Liver (tissue), 9 donors: ENCODE data around the gene PIK3R5. TPM values are rescaled to one million over a fixed set of nuclear protein-coding genes. Genes with fewer than 3 reads are reported as not detected.

Source experiments
- DNase-seq: peaks from one replicate; pipeline ENCODE4 v3.0.0-alpha.2; 2017; ENCODE audit warnings: low spot score
- H3K27ac ChIP-seq, 2 donors: one replicate each; pipeline ENCODE4 v1.7.0; 2013; ENCODE audit warnings: inconsistent platforms in 2 of 2, low read length in 2 of 2, control low read depth in 1 of 2, low read depth in 1 of 2, mild to moderate bottlenecking in 1 of 2
- H3K27me3 ChIP-seq, 4 donors: one replicate each; pipeline versions ENCODE4 v1.6.1 to v1.7.0; 2013; ENCODE audit warnings: low read length in 3 of 4, inconsistent platforms in 1 of 4, mild to moderate bottlenecking in 1 of 4, moderate library complexity in 1 of 4; ENCODE audit not compliant: control insufficient read depth in 4 of 4, insufficient read depth in 4 of 4
- H3K36me3 ChIP-seq, 4 donors: one replicate each; pipeline versions ENCODE4 v1.6.1 to v1.7.0; 2013; ENCODE audit warnings: low read length in 3 of 4, mild to moderate bottlenecking in 3 of 4, low read depth in 1 of 4, moderate library complexity in 1 of 4; ENCODE audit not compliant: control insufficient read depth in 4 of 4, insufficient read depth in 3 of 4
- H3K4me1 ChIP-seq, 4 donors: one replicate each; pipeline versions ENCODE4 v1.6.1 to v1.7.0; 2013; ENCODE audit warnings: low read length in 3 of 4, mild to moderate bottlenecking in 3 of 4, moderate library complexity in 1 of 4; ENCODE audit not compliant: control insufficient read depth in 4 of 4, insufficient read depth in 4 of 4
- H3K4me3 ChIP-seq, 3 donors: one replicate each; pipeline versions ENCODE4 v1.6.1 to v1.7.0; 2013; ENCODE audit warnings: low read length in 3 of 3, control low read depth in 1 of 3, low read depth in 1 of 3, mild to moderate bottlenecking in 1 of 3
- H3K9ac ChIP-seq, 2 donors: one replicate each; pipeline ENCODE4 v1.7.0; 2013; ENCODE audit warnings: low read length in 2 of 2, mild to moderate bottlenecking in 2 of 2, moderate library complexity in 2 of 2, control low read depth in 1 of 2, low read depth in 1 of 2
- H3K9me3 ChIP-seq, 4 donors: one replicate each; pipeline versions ENCODE4 v1.6.1 to v1.7.0; 2013; ENCODE audit warnings: low read length in 3 of 4; ENCODE audit not compliant: control insufficient read depth in 4 of 4
- EGR1 ChIP-seq, 2 donors: IDR thresholded peaks; 2 replicates each; pipeline ENCODE4 v1.6.1; 2016 to 2018; ENCODE audit warnings: antibody characterized with exemption in 2 of 2, low read depth in 2 of 2
- FOXA1 ChIP-seq: IDR thresholded peaks from 2 replicates; pipeline ENCODE4 v1.6.1; 2016; ENCODE audit warnings: antibody characterized with exemption
- FOXA2 ChIP-seq: IDR thresholded peaks from 2 replicates; pipeline ENCODE4 v1.6.1; 2016; ENCODE audit warnings: antibody characterized with exemption
- GABPA ChIP-seq, 2 donors: IDR thresholded peaks in 1 of 2; conservative IDR thresholded peaks in 1 of 2; 2 replicates each; pipeline ENCODE4 v1.6.1; 2016; ENCODE audit warnings: antibody characterized with exemption in 2 of 2, mild to moderate bottlenecking in 1 of 2, moderate library complexity in 1 of 2
- HNF4A ChIP-seq, 2 donors: conservative IDR thresholded peaks; 2 replicates each; pipeline ENCODE4 v1.6.1; 2016; ENCODE audit warnings: antibody characterized with exemption in 2 of 2, mild to moderate bottlenecking in 2 of 2
- HNF4G ChIP-seq: IDR thresholded peaks from 2 replicates; pipeline ENCODE4 v1.6.1; 2016; ENCODE audit warnings: antibody characterized with exemption
- JUND ChIP-seq, 2 donors: IDR thresholded peaks; 2 replicates each; pipeline ENCODE4 v1.6.1; 2016; ENCODE audit warnings: antibody characterized with exemption in 2 of 2
- NR2F2 ChIP-seq: IDR thresholded peaks from 2 replicates; pipeline ENCODE4 v1.6.1; 2016; ENCODE audit warnings: antibody characterized with exemption
- RAD21 ChIP-seq, 2 donors: IDR thresholded peaks; 2 replicates each; pipeline ENCODE4 v1.6.1; 2016; ENCODE audit warnings: antibody characterized with exemption in 2 of 2, mild to moderate bottlenecking in 2 of 2
- RXRA ChIP-seq, 2 donors: IDR thresholded peaks; 2 replicates each; pipeline ENCODE4 v1.6.1; 2017 to 2018; ENCODE audit warnings: antibody characterized with exemption in 2 of 2, mild to moderate bottlenecking in 1 of 2
- SP1 ChIP-seq: IDR thresholded peaks from 2 replicates; pipeline ENCODE4 v1.6.1; 2018; ENCODE audit warnings: antibody characterized with exemption, mild to moderate bottlenecking
- TAF1 ChIP-seq: conservative IDR thresholded peaks from 2 replicates; pipeline ENCODE4 v1.6.1; 2016; ENCODE audit warnings: antibody characterized with exemption, mild to moderate bottlenecking
- YY1 ChIP-seq: IDR thresholded peaks from 2 replicates; pipeline ENCODE4 v1.6.1; 2016; ENCODE audit warnings: antibody characterized with exemption, mild to moderate bottlenecking
- whole genome bisulfite sequencing: extraction: QIAGEN DNeasy Blood & Tissue Kit; methylation state at CpG from one replicate; pipeline ENCODE4 v1.1.7; 2013; 5-methylcytosine and 5-hydroxymethylcytosine counted together
- polyA plus RNA-seq, 2 donors: library from polyadenylated mRNA; stranded (reverse) in 1 of 2; unstranded in 1 of 2; fragments of 200-250 nt in 1 of 2; fragments of >200 nt in 1 of 2; fragmentation: Nextera tagmentation in 1 of 2; extraction: Ambion mirVana in 1 of 2; gene quantifications; one replicate each; pipeline versions ENCODE4 v1.2.1 to v1.2.3, GENCODE V29; 2013 to 2015
- total RNA-seq, 2 donors: library from RNA; depleted of rRNA; stranded (reverse); fragments of >200 nt; gene quantifications; one replicate each; pipeline ENCODE4 v1.2.3, GENCODE V29; 2014
- TF ChIP-seq, protein P1 (sequence below): IDR thresholded peaks from 2 replicates; pipeline ENCODE4 v1.6.1; 2016; ENCODE audit warnings: antibody characterized with exemption
- TF ChIP-seq, protein P2 (sequence below): IDR thresholded peaks from 2 replicates; pipeline ENCODE4 v1.6.1; 2016; ENCODE audit warnings: antibody characterized with exemption
- TF ChIP-seq, protein P3 (sequence below): fragments of 150-350 bp; IDR thresholded peaks from 2 replicates; pipeline ENCODE4 v1.5.1; 2017; ENCODE audit warnings: improper control_type of control experiment, low read depth, low read length; ENCODE audit not compliant: missing input control
- TF ChIP-seq, protein P4 (sequence below): IDR thresholded peaks from 2 replicates; pipeline ENCODE4 v1.6.1; 2016; ENCODE audit warnings: antibody characterized with exemption
- TF ChIP-seq, protein P5 (sequence below): IDR thresholded peaks from 2 replicates; pipeline ENCODE4 v1.6.1; 2016; ENCODE audit warnings: antibody characterized with exemption, mild to moderate bottlenecking
- donor health status: healthy.
- donor health status: healthy.
- donor health status: healthy.
- donor health status: healthy.
- donor health status: healthy.

The PIK3R5 gene
- total and polyA plus RNA-seq, 4 donors: 0.93 to 7.8 (median 2.6) TPM

DNA sequence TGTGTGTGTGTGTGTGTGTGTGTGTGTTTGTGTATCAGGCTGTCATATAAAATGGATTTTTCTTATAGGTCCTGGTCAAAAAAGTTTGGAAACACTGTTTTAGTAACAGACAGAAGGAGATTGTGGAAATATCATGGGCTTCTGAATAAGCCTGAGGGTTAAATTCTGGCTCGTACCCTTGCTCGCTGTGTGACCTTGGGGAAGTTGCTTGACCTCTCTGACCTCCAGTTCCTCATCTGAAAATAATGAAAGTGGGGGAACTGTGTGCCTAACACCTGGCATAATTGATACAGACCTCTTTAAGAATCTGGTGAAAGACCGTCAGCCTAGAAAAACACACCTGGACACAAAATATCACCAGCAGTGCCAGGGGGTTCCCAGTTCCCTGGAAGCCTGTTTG, 72.4 kb downstream of the PIK3R5 start:
- Histone ChIP-seq H3K4me1 (no peaks in the 10 kb centered on the region), H3K9ac (no peak overlapping the region), H3K27ac (no peak overlapping the region), H3K9me3 (no peaks in the 10 kb centered on the region), H3K36me3 (peaks cover 0 to 3% (median 0%) of the 10 kb centered on the region in 4 donors), H3K4me3 (no peak overlapping the region), H3K27me3 (no peaks in the 10 kb centered on the region)
- no peak for DNase-seq
- WGBS: 78% methylated on average over 3 of the region's 3 CpGs
- TF ChIP-seq, protein P1, sequence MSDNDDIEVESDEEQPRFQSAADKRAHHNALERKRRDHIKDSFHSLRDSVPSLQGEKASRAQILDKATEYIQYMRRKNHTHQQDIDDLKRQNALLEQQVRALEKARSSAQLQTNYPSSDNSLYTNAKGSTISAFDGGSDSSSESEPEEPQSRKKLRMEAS: no peak
- TF ChIP-seq RAD21 (IDR thresholded peaks at IDR 0.05) (no peak), FOXA2 (no peak), YY1 (no peak), TAF1 (no peak), EGR1 (IDR thresholded peaks at IDR 0.05; ENCODE audit: low read depth in 2 of 2) (no peak), SP1 (no peak)
- TF ChIP-seq, protein P2, sequence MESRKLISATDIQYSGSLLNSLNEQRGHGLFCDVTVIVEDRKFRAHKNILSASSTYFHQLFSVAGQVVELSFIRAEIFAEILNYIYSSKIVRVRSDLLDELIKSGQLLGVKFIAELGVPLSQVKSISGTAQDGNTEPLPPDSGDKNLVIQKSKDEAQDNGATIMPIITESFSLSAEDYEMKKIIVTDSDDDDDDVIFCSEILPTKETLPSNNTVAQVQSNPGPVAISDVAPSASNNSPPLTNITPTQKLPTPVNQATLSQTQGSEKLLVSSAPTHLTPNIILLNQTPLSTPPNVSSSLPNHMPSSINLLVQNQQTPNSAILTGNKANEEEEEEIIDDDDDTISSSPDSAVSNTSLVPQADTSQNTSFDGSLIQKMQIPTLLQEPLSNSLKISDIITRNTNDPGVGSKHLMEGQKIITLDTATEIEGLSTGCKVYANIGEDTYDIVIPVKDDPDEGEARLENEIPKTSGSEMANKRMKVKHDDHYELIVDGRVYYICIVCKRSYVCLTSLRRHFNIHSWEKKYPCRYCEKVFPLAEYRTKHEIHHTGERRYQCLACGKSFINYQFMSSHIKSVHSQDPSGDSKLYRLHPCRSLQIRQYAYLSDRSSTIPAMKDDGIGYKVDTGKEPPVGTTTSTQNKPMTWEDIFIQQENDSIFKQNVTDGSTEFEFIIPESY: no peak

DNA sequence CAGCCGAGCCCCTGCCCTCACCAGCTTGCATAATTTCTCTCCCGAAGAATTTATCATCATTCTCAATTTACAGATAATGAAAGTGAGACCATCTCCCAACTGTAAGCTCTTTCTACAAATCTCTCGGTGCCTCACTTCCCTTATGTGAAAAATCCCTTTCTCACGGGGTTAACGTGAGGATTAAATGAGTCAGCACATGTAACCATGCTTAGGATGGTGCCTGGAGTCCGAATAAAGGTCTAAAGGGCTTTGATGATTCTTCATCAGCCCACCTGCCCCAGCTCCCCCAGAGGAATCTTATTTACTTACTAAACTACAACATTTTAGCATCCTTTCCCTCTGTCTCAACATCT, 73.2 kb downstream of the PIK3R5 start:
- H3K9ac ChIP-seq: no peak overlapping the region
- peaks cover 0 to 1% (median 0%) of the 10 kb centered on the region in 4 donors for H3K27me3 ChIP-seq
- H3K36me3 ChIP-seq: peaks cover 0 to 3% (median 0%) of the 10 kb centered on the region in 4 donors
- DNase-seq: no peak
- no peak overlapping the region for H3K27ac ChIP-seq
- TF ChIP-seq GABPA (IDR thresholded peaks at IDR 0.05 in 1 of 2, conservative IDR thresholded peaks at IDR 0.05 in 1 of 2) (no peak), JUND (IDR thresholded peaks at IDR 0.05) (no peak), HNF4G (no peak), YY1 (no peak), EGR1 (IDR thresholded peaks at IDR 0.05; ENCODE audit: low read depth in 2 of 2) (no peak), RXRA (IDR thresholded peaks at IDR 0.05) (no peak), NR2F2 (no peak), TAF1 (no peak), RAD21 (IDR thresholded peaks at IDR 0.05) (no peak), FOXA2 (no peak), HNF4A (conservative IDR thresholded peaks at IDR 0.05) (no peak), SP1 (no peak), FOXA1 (no peak)
- TF ChIP-seq, protein P3, sequence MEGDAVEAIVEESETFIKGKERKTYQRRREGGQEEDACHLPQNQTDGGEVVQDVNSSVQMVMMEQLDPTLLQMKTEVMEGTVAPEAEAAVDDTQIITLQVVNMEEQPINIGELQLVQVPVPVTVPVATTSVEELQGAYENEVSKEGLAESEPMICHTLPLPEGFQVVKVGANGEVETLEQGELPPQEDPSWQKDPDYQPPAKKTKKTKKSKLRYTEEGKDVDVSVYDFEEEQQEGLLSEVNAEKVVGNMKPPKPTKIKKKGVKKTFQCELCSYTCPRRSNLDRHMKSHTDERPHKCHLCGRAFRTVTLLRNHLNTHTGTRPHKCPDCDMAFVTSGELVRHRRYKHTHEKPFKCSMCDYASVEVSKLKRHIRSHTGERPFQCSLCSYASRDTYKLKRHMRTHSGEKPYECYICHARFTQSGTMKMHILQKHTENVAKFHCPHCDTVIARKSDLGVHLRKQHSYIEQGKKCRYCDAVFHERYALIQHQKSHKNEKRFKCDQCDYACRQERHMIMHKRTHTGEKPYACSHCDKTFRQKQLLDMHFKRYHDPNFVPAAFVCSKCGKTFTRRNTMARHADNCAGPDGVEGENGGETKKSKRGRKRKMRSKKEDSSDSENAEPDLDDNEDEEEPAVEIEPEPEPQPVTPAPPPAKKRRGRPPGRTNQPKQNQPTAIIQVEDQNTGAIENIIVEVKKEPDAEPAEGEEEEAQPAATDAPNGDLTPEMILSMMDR: no peak
- TF ChIP-seq, protein P4, sequence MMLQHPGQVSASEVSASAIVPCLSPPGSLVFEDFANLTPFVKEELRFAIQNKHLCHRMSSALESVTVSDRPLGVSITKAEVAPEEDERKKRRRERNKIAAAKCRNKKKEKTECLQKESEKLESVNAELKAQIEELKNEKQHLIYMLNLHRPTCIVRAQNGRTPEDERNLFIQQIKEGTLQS: no peak
- TF ChIP-seq, protein P5, sequence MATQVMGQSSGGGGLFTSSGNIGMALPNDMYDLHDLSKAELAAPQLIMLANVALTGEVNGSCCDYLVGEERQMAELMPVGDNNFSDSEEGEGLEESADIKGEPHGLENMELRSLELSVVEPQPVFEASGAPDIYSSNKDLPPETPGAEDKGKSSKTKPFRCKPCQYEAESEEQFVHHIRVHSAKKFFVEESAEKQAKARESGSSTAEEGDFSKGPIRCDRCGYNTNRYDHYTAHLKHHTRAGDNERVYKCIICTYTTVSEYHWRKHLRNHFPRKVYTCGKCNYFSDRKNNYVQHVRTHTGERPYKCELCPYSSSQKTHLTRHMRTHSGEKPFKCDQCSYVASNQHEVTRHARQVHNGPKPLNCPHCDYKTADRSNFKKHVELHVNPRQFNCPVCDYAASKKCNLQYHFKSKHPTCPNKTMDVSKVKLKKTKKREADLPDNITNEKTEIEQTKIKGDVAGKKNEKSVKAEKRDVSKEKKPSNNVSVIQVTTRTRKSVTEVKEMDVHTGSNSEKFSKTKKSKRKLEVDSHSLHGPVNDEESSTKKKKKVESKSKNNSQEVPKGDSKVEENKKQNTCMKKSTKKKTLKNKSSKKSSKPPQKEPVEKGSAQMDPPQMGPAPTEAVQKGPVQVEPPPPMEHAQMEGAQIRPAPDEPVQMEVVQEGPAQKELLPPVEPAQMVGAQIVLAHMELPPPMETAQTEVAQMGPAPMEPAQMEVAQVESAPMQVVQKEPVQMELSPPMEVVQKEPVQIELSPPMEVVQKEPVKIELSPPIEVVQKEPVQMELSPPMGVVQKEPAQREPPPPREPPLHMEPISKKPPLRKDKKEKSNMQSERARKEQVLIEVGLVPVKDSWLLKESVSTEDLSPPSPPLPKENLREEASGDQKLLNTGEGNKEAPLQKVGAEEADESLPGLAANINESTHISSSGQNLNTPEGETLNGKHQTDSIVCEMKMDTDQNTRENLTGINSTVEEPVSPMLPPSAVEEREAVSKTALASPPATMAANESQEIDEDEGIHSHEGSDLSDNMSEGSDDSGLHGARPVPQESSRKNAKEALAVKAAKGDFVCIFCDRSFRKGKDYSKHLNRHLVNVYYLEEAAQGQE: no peak
- TF ChIP-seq, protein P1: no peak
- TF ChIP-seq, protein P2: no peak
- H3K4me3 ChIP-seq: no peak overlapping the region
- WGBS: 45% methylated on average over 6 of the region's 6 CpGs
- H3K4me1 ChIP-seq: no peaks in the 10 kb centered on the region
- no peaks in the 10 kb centered on the region for H3K9me3 ChIP-seq
